Upper lobe of left lung (tissue), 4 donors: Measurements from ENCODE around the gene CDK15.

ENCODE experiments used
- POLR2AphosphoS5 ChIP-seq, 2 donors: sonication (generic); formaldehyde crosslinking; IDR thresholded peaks; one replicate each; pipeline ENCODE4 v1.5.1; 2017; ENCODE audit warnings: antibody characterized with exemption in 2 of 2
- TF ChIP-seq, protein P1 (sequence below), 6 experiments: fragments of 450-650 bp in 4 of 6; fragments of 200-600 bp in 2 of 6; sonication (generic) in 2 of 6; IDR thresholded peaks; one replicate each; pipeline ENCODE4 v1.5.1; 2016 to 2019; ENCODE audit warnings: antibody characterized with exemption in 6 of 6

DNA sequence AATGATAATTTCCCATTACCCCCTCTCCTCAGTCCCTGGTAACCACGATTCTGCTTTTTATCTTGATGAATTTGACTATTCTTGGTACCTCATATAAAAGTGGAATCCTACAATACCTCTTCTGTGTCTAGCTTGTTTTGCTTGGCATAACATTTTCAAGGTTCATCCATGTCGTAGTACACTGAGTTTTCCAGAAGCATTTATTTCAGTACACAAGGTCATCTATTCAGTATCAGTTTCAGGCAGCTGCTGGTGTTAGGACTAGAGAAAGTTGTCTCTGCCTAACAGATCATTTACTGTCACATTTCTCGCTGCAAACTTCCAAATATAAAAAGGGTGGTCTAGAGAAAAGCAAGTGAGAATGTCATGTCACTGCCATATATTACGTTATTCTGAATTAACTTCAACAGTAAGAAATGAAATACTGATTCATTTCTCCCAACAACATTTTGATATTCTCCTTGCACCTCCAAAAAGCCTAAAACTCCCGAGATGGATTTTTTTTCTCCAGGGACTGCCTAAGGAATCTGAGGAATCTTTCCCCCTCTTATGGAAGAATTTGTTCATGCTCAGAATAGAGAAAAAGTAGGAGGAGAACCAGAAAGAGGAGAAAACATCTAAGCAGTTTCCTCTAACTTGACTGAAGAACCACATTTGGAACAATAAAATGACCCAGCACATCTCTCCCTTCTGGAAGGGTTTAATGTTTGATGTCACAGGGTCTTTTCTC, 36.0 kb downstream of the CDK15 start:
- TF ChIP-seq, protein P1, sequence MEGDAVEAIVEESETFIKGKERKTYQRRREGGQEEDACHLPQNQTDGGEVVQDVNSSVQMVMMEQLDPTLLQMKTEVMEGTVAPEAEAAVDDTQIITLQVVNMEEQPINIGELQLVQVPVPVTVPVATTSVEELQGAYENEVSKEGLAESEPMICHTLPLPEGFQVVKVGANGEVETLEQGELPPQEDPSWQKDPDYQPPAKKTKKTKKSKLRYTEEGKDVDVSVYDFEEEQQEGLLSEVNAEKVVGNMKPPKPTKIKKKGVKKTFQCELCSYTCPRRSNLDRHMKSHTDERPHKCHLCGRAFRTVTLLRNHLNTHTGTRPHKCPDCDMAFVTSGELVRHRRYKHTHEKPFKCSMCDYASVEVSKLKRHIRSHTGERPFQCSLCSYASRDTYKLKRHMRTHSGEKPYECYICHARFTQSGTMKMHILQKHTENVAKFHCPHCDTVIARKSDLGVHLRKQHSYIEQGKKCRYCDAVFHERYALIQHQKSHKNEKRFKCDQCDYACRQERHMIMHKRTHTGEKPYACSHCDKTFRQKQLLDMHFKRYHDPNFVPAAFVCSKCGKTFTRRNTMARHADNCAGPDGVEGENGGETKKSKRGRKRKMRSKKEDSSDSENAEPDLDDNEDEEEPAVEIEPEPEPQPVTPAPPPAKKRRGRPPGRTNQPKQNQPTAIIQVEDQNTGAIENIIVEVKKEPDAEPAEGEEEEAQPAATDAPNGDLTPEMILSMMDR (IDR thresholded peaks at IDR 0.05), result no peak
- no peak for TF ChIP-seq POLR2AphosphoS5 (IDR thresholded peaks at IDR 0.05)
